A549 (cell line): ENCODE measurements around the gene DVL2.
A peak's percentile ranks its signal among the peaks of the same experiment; 100 is the strongest.

Source experiments
- FOSL2 ChIP-seq, 2 experiments: fragments of 450-650 bp in 1 of 2; fragments of >200 bp in 1 of 2; sonication (Bioruptor Twin) in 1 of 2; formaldehyde crosslinking; IDR thresholded peaks; 2 replicates each; pipeline versions ENCODE4 v1.5.0 to v1.6.1; 2016 to 2020; ENCODE audit warnings: mild to moderate bottlenecking in 1 of 2, moderate library complexity in 1 of 2
- JUN ChIP-seq, 2 experiments: fragments of >200 bp; sonication (Bioruptor Twin); formaldehyde crosslinking; IDR thresholded peaks; 2 replicates in 1 of 2; 3 replicates in 1 of 2; pipeline ENCODE4 v1.6.1; 2016 to 2017
- KDM1A ChIP-seq: fragments of 200-600 bp; sonication (generic); IDR thresholded peaks from 2 replicates; pipeline ENCODE4 v1.6.1; 2016; ENCODE audit warnings: low read depth, mild to moderate bottlenecking
- NR3C1 ChIP-seq: fragments of >200 bp; sonication (Bioruptor Twin); formaldehyde crosslinking; IDR thresholded peaks from 3 replicates; pipeline ENCODE4 v1.6.1; 2017
- POLR2A ChIP-seq: IDR thresholded peaks from 2 replicates; pipeline ENCODE4 v1.6.1; 2012; ENCODE audit warnings: mild to moderate bottlenecking, low read length
- RFX5 ChIP-seq: fragments of 450-650 bp; IDR thresholded peaks from 2 replicates; pipeline ENCODE4 v1.7.1; 2014; ENCODE audit warnings: antibody characterized with exemption, mild to moderate bottlenecking, moderate library complexity
- RNF2 ChIP-seq: fragments of 200-600 bp; sonication (generic); IDR thresholded peaks from 2 replicates; pipeline ENCODE4 v1.6.1; 2016; ENCODE audit warnings: low read depth, mild to moderate bottlenecking, antibody characterized with exemption, moderate library complexity, borderline replicate concordance
- SMC3 ChIP-seq: fragments of >200 bp; sonication (Bioruptor Twin); formaldehyde crosslinking; IDR thresholded peaks from 3 replicates; pipeline ENCODE4 v1.6.1; 2018; ENCODE audit warnings: inconsistent platforms
- TP53 ChIP-seq: fragments of 250-450 bp; sonication (Bioruptor Pico); IDR thresholded peaks from 2 replicates; pipeline ENCODE4 v1.5.0; 2021; ENCODE audit warnings: mild to moderate bottlenecking, moderate library complexity
- ZFP36 ChIP-seq: fragments of 450-650 bp; IDR thresholded peaks from 2 replicates; pipeline ENCODE4 v1.6.1; 2014; ENCODE audit warnings: borderline replicate concordance; ENCODE audit not compliant: partially characterized antibody
- ZSCAN20 ChIP-seq: fragments of 250-450 bp; sonication (Bioruptor Pico); IDR thresholded peaks from 2 replicates; pipeline ENCODE4 v1.8.0; 2022; ENCODE audit warnings: mild to moderate bottlenecking, moderate library complexity
- TF ChIP-seq, protein P1 (sequence below): fragments of >200 bp; sonication (Bioruptor Twin); formaldehyde crosslinking; IDR thresholded peaks from 3 replicates; pipeline ENCODE4 v1.5.1; 2016

DNA sequence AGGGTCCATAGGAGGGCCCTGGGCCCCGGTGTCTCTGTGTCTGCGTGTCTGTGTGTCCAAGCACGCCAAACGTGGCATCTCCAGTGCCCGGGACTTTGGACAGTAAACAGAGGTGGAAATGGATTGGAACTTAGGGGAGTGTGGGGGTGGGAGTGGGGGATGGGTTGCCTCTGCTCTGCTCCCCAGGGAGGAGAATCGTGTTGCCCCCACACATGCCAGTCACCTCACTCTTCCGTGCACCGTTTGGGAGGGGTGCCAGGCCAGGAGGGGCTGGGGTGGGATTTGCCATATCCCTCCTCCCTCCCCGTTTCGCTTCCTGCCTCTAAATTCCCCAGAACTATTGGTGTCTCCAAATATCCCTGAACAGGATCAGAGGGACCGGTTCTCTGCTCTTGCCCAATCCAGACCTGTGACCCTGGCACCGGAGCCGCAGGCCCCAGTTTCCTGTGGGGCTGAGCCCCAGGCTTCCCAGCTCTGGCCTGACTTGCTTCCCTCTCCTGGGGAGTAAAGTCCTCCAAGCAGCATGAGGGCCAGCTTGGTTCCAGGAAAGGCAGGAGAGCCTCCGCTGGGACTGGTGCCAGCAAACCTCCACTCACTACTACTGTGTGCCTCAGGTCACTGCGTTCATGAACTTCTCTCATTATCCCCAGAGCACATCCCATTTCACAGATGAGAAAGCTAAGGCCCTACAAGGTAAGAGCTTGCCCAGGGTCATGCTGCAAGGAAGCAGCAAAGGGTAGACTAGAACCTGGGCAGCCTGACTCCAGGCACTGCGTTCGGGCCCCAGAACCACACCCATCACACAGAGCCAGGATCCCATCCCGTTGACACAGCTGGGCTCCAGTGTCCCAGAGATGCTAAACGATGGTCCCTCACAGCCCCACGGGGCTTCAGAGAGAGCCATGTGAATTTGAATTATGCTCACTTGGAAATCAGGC, 54.7 kb downstream of the DVL2 start, which contains the start of gene ASGR1:
- TF ChIP-seq, protein P1, sequence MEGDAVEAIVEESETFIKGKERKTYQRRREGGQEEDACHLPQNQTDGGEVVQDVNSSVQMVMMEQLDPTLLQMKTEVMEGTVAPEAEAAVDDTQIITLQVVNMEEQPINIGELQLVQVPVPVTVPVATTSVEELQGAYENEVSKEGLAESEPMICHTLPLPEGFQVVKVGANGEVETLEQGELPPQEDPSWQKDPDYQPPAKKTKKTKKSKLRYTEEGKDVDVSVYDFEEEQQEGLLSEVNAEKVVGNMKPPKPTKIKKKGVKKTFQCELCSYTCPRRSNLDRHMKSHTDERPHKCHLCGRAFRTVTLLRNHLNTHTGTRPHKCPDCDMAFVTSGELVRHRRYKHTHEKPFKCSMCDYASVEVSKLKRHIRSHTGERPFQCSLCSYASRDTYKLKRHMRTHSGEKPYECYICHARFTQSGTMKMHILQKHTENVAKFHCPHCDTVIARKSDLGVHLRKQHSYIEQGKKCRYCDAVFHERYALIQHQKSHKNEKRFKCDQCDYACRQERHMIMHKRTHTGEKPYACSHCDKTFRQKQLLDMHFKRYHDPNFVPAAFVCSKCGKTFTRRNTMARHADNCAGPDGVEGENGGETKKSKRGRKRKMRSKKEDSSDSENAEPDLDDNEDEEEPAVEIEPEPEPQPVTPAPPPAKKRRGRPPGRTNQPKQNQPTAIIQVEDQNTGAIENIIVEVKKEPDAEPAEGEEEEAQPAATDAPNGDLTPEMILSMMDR = no peak
- TF ChIP-seq ZSCAN20 (CRISPR knock-in tag) (no peak), ZFP36 (no peak), SMC3 (no peak), POLR2A (no peak), JUN (IDR thresholded peaks at IDR 0.05) (no peak), RFX5 (no peak), TP53 (no peak), FOSL2 (IDR thresholded peaks at IDR 0.05) (no peak), FOSL2 (CRISPR knock-in tag; IDR thresholded peaks at IDR 0.05) (no peak), RNF2 (no peak), KDM1A (peak; percentile 61; the same call in 1 of the 2 replicates), NR3C1 (no peak)
